SK-N-MC (cell line): Measurements from ENCODE around the gene FBXO8.

Experiments used
- EZH2 ChIP-seq: fragments of 200-600 bp; sonication (generic); IDR thresholded peaks from one replicate; pipeline ENCODE4 v1.6.1; 2017; ENCODE audit warnings: antibody characterized with exemption
- FOXP2 ChIP-seq: optimal IDR thresholded peaks from 2 replicates; pipeline ENCODE3; 2011; ENCODE audit warnings: mild to moderate bottlenecking, moderate library complexity; ENCODE audit not compliant: insufficient read depth; ENCODE audit errors: extremely low read length, control extremely low read depth
- POLR2AphosphoS5 ChIP-seq: IDR thresholded peaks from 2 replicates; pipeline ENCODE4 v1.6.1; 2012; ENCODE audit warnings: mild to moderate bottlenecking, low read depth, low read length, borderline replicate concordance

DNA sequence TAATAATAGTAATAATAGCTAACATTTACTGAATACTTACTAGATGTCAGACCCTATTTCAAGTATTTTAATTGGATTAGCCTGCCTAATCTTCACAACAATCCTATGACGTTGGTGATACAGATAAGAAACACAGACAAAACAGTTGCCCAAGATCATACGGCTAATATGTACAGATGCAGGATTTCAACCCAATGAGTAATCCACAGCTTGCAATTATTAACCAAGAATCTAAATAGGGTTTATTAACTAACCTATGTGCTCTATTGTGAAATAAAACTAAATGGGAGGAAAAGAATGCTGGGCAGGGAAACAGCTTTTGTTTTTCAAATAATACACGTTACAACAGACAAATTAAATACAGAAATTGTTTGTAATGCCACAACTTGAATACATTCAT, 23.4 kb downstream of the FBXO8 start:
- no peak for TF ChIP-seq EZH2
- no peak for TF ChIP-seq POLR2AphosphoS5
- no peak for TF ChIP-seq FOXP2
